Activated CD8-positive, alpha-beta memory T cell treated with anti-CD3 and anti-CD28 coated beads, Interleukin-2, amount 10 ng/mL, durations not matched to agents 7 days and 5 days (primary cell): Measurements from ENCODE around the gene CEP72. TPM values are rescaled to one million over a fixed set of nuclear protein-coding genes. Genes with fewer than 3 reads are reported as not detected.
"Not testable (repeated sequence)": the region's sequence is repeated elsewhere in the genome, so short reads cannot be mapped to it uniquely, and the experiment has no call there.

ENCODE experiments used
- ATAC-seq: fragments of 150-1000 bp; cut with Tn5 transposase; one replicate; pipeline ENCODE4 v1.10.0; 2021; ENCODE audit warnings: moderate library complexity
- CTCF ChIA-PET: fragments of 350-600 bp; sonication (Branson Sonifier 250); formaldehyde crosslinking; loops from one replicate; lab custom pipeline; 2021; ENCODE audit warnings: antibody characterized with exemption; lab: Charles Lee
- DNase-seq: peaks from one replicate; pipeline ENCODE4 v3.0.0-alpha.2; 2020
- H3K27ac Mint-ChIP-seq: one replicate; pipeline ENCODE4 v1.8.0; 2021; ENCODE audit warnings: mild to moderate bottlenecking, mixed read lengths
- H3K27me3 Mint-ChIP-seq: one replicate; pipeline ENCODE4 v1.8.0; 2021; ENCODE audit warnings: mixed read lengths
- H3K36me3 Mint-ChIP-seq: one replicate; pipeline ENCODE4 v1.8.0; 2021; ENCODE audit warnings: mild to moderate bottlenecking, mixed read lengths
- H3K4me1 Mint-ChIP-seq: one replicate; pipeline ENCODE4 v1.8.0; 2021; ENCODE audit warnings: mixed read lengths
- H3K4me3 Mint-ChIP-seq: one replicate; pipeline ENCODE4 v1.8.0; 2021; ENCODE audit warnings: mild to moderate bottlenecking, moderate library complexity, mixed read lengths
- H3K9me3 Mint-ChIP-seq: one replicate; pipeline ENCODE4 v1.8.0; 2022; ENCODE audit warnings: low read depth, mixed read lengths
- total RNA-seq, 2 experiments: library from RNA; stranded (reverse); gene quantifications; one replicate each; pipeline ENCODE4 v1.2.3, GENCODE V29; 2021

CEP72 gene
- total RNA-seq, 2 experiments from 2014 or later, result 32.2 to 40.5 TPM

DNA sequence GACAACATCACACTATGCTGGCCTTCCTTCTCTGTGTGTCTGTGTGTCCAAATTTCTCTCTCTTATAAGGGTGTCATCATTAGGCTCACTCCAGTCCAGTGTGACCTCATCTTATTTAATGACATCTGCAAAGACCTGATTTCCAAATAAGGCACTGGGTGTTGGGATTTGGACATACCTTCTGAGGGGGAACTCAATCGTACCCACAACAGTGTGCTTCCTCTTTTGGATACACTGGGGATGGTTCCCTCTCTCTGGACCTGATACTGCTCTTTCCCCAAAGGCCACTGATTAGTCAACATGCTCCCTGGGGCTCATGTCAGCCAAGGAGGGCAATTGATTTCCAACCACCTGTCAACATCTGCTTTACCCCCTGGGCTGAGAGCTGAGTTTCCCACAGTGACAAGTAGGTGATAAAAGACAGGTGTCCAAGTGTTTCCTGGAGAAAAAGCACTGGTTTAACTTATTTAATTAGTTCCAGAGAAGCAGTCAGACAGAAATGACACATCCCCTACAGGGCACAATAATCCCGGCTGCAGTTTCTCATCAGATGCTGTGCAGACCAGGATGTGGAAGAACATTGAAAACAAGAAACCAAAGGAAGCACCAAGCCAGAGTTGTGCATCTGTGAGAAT lies 17.8 kb upstream of the CEP72 start:
- no peak overlapping the region for H3K27ac Mint-ChIP-seq
- ATAC-seq, result no peak
- CTCF ChIA-PET, result no interaction called here
- no peaks in the 10 kb centered on the region for H3K9me3 Mint-ChIP-seq
- peaks cover 67% of the 10 kb centered on the region for H3K27me3 Mint-ChIP-seq
- no peak for DNase-seq
- peaks cover 3% of the 10 kb centered on the region for H3K4me1 Mint-ChIP-seq
- H3K36me3 Mint-ChIP-seq, result no peaks in the 10 kb centered on the region
- no peak overlapping the region for H3K4me3 Mint-ChIP-seq

DNA sequence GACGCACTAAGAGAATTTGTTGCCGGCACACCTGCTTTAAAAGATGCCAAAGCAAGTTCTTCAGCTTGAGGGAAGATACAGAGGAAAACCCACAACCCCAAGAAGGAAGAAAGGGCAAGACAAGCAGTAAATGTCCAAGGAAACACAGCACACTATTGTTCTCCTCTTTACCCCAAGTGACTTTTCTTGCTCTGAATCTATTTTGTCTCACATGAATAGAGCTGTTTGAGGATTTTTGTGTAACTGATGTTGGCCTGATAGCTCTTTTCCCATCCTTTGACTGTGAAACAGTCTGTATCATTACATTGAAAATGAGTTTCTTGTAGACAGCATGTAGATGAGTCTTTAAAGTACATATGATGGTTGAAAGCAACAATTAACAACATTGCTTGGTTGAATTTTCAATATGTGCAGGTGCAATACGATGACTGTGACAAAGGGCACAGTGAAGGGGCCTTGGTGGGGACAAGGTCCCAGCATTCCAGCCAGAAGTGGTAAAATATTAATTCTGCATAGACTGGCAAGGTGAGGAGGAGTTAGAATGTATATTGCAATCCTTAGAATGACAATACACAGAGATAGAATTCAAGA lies 16.8 kb upstream of the CEP72 start:
- H3K4me1 Mint-ChIP-seq, result peaks cover 3% of the 10 kb centered on the region
- H3K9me3 Mint-ChIP-seq, result no peaks in the 10 kb centered on the region
- no peak overlapping the region for H3K4me3 Mint-ChIP-seq
- peaks cover 68% of the 10 kb centered on the region for H3K27me3 Mint-ChIP-seq
- no peak for ATAC-seq
- H3K27ac Mint-ChIP-seq, result no peak overlapping the region
- H3K36me3 Mint-ChIP-seq, result no peaks in the 10 kb centered on the region
- no peak for DNase-seq
- CTCF ChIA-PET, result no interaction called here

DNA sequence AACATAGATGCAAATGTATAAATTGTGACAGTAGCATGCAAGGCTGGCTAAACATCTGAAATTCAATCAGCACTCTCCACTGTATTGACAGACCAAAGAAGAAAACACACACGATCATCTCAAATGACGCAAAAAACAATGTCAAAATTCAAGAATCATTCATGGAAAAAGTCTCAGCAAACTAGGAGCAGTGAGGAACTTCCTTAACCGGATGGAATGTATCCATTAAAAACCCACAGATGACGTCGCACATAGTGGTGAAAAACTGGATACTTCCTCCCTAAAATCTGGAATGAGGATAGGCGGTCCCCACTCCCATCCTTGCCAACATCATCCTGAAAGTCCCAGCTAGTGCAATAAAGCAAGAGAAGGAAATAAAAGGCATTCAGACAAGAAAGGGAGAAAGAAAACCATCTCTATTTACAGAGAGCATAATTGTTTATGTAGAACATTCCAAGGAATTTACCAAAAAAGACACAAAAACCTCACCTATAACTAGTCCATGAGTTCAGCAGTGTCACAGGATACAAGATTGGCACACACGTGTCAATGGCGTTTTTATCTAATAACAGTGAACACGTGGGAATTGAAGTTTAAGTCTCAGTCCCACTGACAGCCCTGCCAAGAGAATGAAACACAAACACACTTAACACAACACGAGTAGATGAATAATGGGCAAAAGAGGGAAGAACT lies 14.1 kb upstream of the CEP72 start:
- H3K9me3 Mint-ChIP-seq, result no peaks in the 10 kb centered on the region
- H3K4me1 Mint-ChIP-seq, result peaks cover 3% of the 10 kb centered on the region
- ATAC-seq, result no peak
- no peak for DNase-seq
- H3K36me3 Mint-ChIP-seq, result no peaks in the 10 kb centered on the region
- H3K4me3 Mint-ChIP-seq, result no peak overlapping the region
- H3K27me3 Mint-ChIP-seq, result peaks cover 55% of the 10 kb centered on the region
- CTCF ChIA-PET, result no interaction called here
- H3K27ac Mint-ChIP-seq, result no peak overlapping the region

DNA sequence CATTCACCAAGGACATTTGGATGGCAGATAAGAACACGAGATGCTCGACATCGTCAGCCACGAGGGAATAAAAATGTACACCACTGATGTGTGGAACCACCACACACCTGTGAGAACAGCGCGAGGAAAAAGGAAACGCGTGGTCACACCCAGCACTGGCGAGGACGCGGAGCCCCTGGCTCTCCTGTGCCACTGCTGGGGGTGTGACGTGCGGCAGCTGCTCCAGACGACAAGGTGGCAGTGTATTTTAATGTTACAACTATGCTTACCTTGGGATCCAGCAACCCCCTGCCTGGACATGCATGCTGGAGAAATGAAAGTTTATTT lies 13.6 kb upstream of the CEP72 start:
- CTCF ChIA-PET, result no interaction called here
- no peaks in the 10 kb centered on the region for H3K36me3 Mint-ChIP-seq
- H3K4me3 Mint-ChIP-seq, result no peak overlapping the region
- DNase-seq (no peak), ATAC-seq (no peak)
- H3K4me1 Mint-ChIP-seq, result peaks cover 3% of the 10 kb centered on the region
- no peaks in the 10 kb centered on the region for H3K9me3 Mint-ChIP-seq
- H3K27me3 Mint-ChIP-seq, result peaks cover 52% of the 10 kb centered on the region
- H3K27ac Mint-ChIP-seq, result no peak overlapping the region

DNA sequence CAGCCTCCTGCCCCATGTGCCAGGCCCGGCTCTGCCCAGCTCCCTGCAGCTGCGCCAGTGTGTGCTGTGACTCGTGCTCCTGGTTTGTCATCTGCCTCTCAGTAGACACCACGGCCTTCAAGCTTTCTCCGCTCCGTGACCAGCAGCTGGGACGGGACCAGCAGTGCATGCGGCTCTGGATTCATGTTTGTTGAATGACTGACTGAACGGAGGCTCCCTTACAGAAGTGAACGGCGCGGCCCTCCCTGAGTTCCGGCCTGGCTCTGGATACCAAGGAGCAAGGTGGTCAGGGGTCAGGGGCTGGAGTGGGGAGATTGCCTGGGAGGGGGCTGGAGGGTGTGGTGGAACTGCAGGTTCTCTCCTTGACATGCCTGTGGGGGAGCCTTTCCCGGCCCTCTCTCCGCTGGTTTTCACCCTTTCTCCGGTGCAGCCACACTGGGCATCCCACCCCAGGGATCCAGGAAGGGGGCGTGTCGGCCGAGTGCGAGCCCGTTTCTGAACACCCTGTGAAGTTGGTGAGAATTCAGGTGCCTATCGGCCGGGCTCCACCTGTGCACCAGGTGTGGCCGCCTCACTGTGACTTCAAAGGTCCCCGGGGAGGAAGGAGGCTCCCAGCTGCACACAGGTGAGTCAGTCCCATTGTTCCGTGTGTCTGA lies 11.1 kb upstream of the CEP72 start:
- Mint-ChIP-seq H3K27me3 (peaks cover 32% of the 10 kb centered on the region), H3K4me3 (no peak overlapping the region), H3K36me3 (no peaks in the 10 kb centered on the region), H3K4me1 (peaks cover 3% of the 10 kb centered on the region), H3K27ac (no peak overlapping the region), H3K9me3 (no peaks in the 10 kb centered on the region)
- ATAC-seq (no peak), DNase-seq (no peak)
- CTCF ChIA-PET, result no interaction called here

DNA sequence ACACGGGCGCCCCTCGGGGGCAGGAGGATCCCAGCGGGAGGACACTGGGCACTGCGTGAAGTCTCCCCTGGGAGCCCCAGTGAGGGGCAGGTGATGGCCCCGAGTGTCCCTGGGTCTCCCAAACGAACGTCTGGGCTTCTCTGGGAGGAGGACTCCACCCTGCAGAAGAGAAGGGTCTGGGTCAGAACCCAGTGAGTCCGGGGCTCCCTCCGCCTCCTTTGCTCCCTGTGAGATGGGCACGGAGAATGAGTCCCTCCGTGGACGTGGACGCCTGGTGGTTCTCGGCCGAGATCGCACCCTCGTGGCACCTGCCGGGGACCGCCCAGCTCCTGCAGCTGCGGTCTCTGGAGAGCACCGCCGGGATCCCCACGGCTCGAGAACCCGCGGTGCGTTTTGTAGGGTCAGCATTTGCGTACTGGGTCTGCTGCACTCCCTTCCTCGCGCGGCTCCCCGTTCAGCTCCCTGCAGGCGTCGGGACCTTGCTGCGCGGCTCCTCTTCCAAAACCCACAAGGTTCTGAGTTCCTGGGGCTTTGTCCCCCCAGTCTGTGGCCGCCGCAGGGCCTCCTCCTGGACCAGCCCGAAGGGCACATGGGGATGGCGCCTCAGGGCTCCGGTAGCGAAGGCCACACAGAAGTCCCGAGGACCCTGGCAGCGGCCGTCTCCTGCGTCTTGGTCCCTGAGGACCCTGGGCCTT lies 10.2 kb upstream of the CEP72 start:
- H3K36me3 Mint-ChIP-seq, result no peaks in the 10 kb centered on the region
- no peaks in the 10 kb centered on the region for H3K9me3 Mint-ChIP-seq
- peaks cover 24% of the 10 kb centered on the region for H3K27me3 Mint-ChIP-seq
- no peak for ATAC-seq
- no peak overlapping the region for H3K4me3 Mint-ChIP-seq
- CTCF ChIA-PET, result no interaction called here
- DNase-seq, result no peak
- H3K4me1 Mint-ChIP-seq, result peaks cover 3% of the 10 kb centered on the region
- no peak overlapping the region for H3K27ac Mint-ChIP-seq

DNA sequence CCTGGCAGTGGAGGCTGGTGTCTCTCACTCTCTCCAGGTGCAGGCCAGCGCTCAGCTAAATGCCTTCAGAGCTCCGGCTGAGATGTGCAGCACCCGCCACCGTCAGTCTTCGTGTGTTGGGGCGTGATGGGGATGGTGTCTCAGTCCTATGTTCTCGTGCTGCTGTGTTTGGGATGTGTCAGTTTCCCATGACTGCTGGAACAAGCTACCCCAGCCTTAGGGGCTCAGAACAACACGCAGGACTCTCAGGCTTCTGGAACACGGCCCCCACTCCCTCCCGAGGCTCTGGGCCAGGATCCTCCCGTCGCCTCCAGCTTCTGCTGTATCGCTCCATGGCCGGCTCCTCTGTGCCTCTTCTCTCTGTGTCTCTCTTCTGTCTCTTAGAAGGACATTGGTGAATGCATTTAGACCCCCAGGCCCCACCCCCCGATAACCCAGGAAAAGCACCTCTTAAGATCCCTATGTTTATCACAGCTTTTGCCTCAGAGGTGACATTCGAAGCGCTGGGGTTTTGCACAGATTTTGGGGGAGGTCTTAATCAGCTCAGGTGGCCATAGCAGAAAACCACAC lies 9.6 kb upstream of the CEP72 start:
- DNase-seq, result no peak
- ATAC-seq, result no peak

DNA sequence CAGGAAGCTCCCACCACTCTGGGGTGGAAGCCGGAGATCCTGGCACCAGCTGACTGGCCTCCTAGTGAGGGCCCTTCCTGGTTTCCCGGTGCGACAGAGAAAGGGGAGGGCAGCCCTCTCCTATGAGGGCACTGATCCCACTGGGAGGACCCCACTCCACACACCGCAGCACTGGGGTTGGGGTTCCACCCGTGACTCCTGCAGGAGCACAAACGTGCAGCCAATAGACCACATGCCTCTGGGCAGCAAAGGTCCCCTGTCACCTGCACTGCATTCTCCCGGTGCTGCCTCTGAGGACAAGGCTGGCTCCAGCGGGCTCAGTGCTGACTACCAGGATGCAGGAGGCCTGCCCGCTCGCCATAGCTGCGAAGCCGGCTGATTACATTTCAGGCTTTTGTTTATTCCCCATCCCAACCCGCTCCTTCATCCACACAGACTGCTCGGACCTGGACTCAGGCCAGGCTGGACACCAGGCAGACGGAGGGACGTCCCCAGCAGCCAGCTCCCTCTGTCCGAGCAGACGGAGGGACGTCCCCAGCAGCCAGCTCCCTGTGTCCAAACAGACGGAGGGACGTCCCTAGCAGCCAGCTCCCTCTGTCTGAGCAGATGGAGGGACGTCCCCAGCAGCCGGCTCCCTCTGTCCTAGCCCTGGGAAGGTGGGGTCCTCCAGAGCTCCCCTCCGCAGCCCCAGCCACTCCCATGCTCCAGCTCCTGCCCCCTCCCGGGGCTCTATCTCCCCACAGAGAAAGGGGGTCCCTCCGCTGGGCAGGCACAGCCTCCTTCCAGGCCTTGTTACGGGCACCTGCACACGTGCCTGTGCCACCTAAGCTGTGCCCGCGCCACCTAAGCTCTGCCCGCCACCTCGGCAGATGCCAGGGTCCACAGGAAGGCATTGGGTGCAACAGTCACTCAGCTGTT lies 8.8 kb upstream of the CEP72 start:
- H3K36me3 Mint-ChIP-seq, result no peaks in the 10 kb centered on the region
- H3K4me3 Mint-ChIP-seq, result no peak overlapping the region
- ATAC-seq (no peak), DNase-seq (no peak)
- no peak overlapping the region for H3K27ac Mint-ChIP-seq
- H3K4me1 Mint-ChIP-seq, result peaks cover 9% of the 10 kb centered on the region
- peaks cover 18% of the 10 kb centered on the region for H3K27me3 Mint-ChIP-seq
- CTCF ChIA-PET, result no interaction called here
- no peaks in the 10 kb centered on the region for H3K9me3 Mint-ChIP-seq

More for the DNA sequence above, 9.6 kb upstream of the CEP72 start:
- no peaks in the 10 kb centered on the region for H3K9me3 Mint-ChIP-seq
- no peak overlapping the region for H3K4me3 Mint-ChIP-seq
- CTCF ChIA-PET, result no interaction called here
- peaks cover 23% of the 10 kb centered on the region for H3K27me3 Mint-ChIP-seq
- no peaks in the 10 kb centered on the region for H3K36me3 Mint-ChIP-seq
- H3K4me1 Mint-ChIP-seq, result peaks cover 7% of the 10 kb centered on the region
- H3K27ac Mint-ChIP-seq, result no peak overlapping the region

DNA sequence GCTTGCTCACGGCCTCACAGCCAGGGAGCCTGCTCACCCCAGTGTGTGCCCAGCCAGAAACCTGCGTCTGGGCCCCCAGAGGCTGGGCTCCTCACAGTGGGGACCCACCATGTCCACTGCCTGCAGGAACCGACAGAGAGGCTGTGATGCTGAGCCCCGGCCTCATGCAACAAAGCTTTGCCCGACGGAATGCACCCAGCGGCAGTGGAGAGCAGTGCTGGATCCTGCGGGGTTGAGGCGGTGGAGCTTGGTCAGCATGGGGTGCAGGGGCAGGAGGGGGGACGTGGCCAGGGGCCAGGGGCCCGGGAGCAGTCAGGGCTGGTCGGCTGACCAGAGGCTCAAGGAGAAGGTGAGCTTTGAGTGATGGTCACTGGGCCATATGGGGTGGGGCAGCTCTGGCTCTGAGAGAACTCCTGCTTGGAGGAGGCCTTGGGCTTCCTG lies 7.7 kb upstream of the CEP72 start:
- CTCF ChIA-PET, result no interaction called here
- ATAC-seq (no peak), DNase-seq (no peak)
- Mint-ChIP-seq H3K27ac (no peak overlapping the region), H3K27me3 (peaks cover 8% of the 10 kb centered on the region), H3K4me3 (no peak overlapping the region), H3K4me1 (peaks cover 7% of the 10 kb centered on the region), H3K36me3 (no peaks in the 10 kb centered on the region), H3K9me3 (no peaks in the 10 kb centered on the region)

DNA sequence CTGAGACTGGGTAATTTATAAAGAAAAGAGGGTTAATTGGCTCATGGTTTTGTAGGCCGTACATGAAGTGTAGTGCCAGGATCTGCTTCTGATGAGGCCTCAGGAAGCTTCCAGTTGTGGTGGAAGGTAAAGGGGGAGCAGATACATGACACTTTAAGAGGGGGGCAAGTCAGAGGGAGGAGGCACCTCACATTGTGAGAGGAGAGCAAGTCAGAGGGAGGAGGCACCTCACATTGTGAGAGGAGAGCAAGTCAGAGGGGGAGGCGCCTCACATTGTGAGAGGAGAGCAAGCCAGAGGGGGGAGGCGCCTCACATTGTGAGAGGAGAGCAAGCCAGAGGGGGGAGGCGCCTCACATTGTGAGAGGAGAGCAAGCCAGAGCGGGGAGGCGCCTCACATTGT lies 7.0 kb upstream of the CEP72 start:
- CTCF ChIA-PET, H3K4me3 Mint-ChIP-seq, H3K27ac Mint-ChIP-seq, ATAC-seq, H3K36me3 Mint-ChIP-seq, H3K27me3 Mint-ChIP-seq, H3K4me1 Mint-ChIP-seq, DNase-seq, H3K9me3 Mint-ChIP-seq: not testable (repeated sequence)

DNA sequence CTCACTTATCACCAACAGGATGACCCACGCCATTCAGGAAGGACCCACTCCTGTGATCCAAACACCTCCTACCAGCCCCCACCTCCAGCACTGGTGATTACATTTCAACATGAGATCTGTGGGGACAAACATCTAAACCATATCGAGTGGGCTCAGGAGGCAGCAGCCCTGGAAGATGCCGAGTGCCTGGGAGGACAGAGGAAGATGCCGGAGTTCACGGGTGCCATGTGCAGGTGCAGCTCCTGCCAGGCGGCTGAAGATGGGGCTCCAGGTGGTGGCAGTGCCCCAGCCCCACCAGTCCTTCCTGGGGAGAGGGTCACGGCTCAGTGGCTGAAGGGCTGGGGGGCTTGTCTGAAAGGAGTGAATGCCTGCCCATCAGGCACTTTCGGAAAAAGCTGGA lies 6.1 kb upstream of the CEP72 start:
- CTCF ChIA-PET, result no interaction called here
- Mint-ChIP-seq H3K9me3 (no peaks in the 10 kb centered on the region), H3K4me1 (peaks cover 9% of the 10 kb centered on the region), H3K36me3 (no peaks in the 10 kb centered on the region), H3K27ac (no peak overlapping the region), H3K4me3 (no peak overlapping the region), H3K27me3 (peaks cover 8% of the 10 kb centered on the region)
- ATAC-seq (no peak), DNase-seq (no peak)

DNA sequence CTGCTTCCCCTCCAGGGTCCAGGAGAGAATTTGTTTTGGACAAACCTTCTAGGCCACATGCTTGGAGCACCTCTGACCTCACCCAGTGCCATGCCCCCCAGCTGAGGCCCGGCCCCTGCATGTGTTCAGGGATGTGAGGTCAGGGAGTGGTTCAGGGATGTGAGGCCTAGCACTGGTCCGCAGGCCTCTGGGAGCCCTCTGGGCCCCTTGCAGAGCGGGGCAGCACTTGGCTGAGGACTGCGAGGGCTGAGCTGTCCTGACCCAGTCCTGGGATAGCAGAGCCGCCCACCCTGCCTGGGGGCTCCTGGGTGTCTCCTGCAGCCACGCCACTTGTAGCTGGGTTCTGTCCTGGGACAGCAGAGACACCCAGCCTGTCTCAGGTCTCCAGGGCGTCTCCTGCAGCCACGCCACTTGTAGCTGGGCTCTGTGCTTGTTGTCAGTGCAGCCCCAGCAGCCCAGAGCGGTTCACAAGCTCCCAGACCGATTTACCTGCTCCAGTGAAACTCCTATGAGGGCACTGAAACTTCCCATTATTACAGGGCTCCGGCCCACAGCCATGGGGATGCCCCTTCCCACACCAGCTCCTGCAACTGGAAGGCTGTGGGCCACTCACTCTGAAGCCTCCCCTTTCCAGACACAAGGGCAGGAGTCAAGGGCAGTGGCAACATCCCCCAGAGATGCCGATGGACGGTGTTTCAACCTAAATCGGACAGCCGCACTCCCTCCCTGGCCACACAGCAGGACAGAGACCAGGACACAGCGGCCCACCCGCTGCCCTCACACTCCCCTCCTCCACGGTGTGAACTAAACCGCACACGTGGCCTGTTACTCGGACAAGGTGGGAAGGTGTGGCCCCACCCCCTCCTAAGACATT lies 5.4 kb upstream of the CEP72 start:
- H3K9me3 Mint-ChIP-seq, result no peaks in the 10 kb centered on the region
- peaks cover 8% of the 10 kb centered on the region for H3K27me3 Mint-ChIP-seq
- H3K4me1 Mint-ChIP-seq, result peaks cover 9% of the 10 kb centered on the region
- no peaks in the 10 kb centered on the region for H3K36me3 Mint-ChIP-seq
- H3K27ac Mint-ChIP-seq, result no peak overlapping the region
- DNase-seq (peak; percentile 28), ATAC-seq (no peak)
- CTCF ChIA-PET, result no interaction called here
- H3K4me3 Mint-ChIP-seq, result no peak overlapping the region
